GM18873 (cell line): ENCODE results near the gene MTG2.
"Not testable (repeated sequence)": the region's sequence is repeated elsewhere in the genome, so short reads cannot be mapped to it uniquely, and the experiment has no call there.

Source experiments
- ATAC-seq: cut with Tn5 transposase; IDR thresholded peaks from one replicate; pipeline ENCODE4 v1.9.1; 2021; ENCODE audit warnings: mild to moderate bottlenecking, moderate library complexity, moderate number of reproducible peaks; ENCODE audit not compliant: unreplicated experiment, low FRiP score

Gene MTG2

GRCh38 chr20:62145688-62146018 is 37.2 kb upstream of the MTG2 start:
- no peak for ATAC-seq

GRCh38 chr20:62146019-62146755 is 36.6 kb upstream of the MTG2 start:
- no peak for ATAC-seq

- ATAC-seq, result no peak
Measured at GRCh38 chr20:62147125-62147524, 35.7 kb upstream of the MTG2 start.

GRCh38 chr20:62147528-62147927 is 35.3 kb upstream of the MTG2 start:
- no peak for ATAC-seq

GRCh38 chr20:62148383-62148782 is 34.4 kb upstream of the MTG2 start:
- not testable (repeated sequence) for ATAC-seq

GRCh38 chr20:62148908-62149314 is 33.9 kb upstream of the MTG2 start:
- ATAC-seq, result no peak

GRCh38 chr20:62149532-62150309 is 33.1 kb upstream of the MTG2 start:
- ATAC-seq, result no peak

GRCh38 chr20:62150310-62150575 is 32.6 kb upstream of the MTG2 start:
- no peak for ATAC-seq

GRCh38 chr20:62151225-62151624 is 31.6 kb upstream of the MTG2 start:
- no peak for ATAC-seq

GRCh38 chr20:62151835-62152364 is 30.9 kb upstream of the MTG2 start:
- no peak for ATAC-seq

GRCh38 chr20:62155428-62156253 is 27.2 kb upstream of the MTG2 start:
- ATAC-seq, result no peak

- ATAC-seq, result no peak
Measured at GRCh38 chr20:62156254-62156556, 26.6 kb upstream of the MTG2 start.

- no peak for ATAC-seq
Measured at GRCh38 chr20:62156592-62157386, 26.0 kb upstream of the MTG2 start.

GRCh38 chr20:62157387-62158087 is 25.3 kb upstream of the MTG2 start:
- no peak for ATAC-seq

GRCh38 chr20:62158088-62158400 is 24.8 kb upstream of the MTG2 start:
- ATAC-seq, result no peak

- no peak for ATAC-seq
Measured at GRCh38 chr20:62158541-62158940, 24.3 kb upstream of the MTG2 start.

GRCh38 chr20:62159052-62159451 is 23.8 kb upstream of the MTG2 start:
- no peak for ATAC-seq

GRCh38 chr20:62159839-62160238 is 23.0 kb upstream of the MTG2 start:
- no peak for ATAC-seq

- ATAC-seq, result no peak
Measured at GRCh38 chr20:62160253-62160652, 22.6 kb upstream of the MTG2 start.

- no peak for ATAC-seq
Measured at GRCh38 chr20:62160876-62161275, 22.0 kb upstream of the MTG2 start.
